ENCODE data around the gene TEAD2.

The TEAD2 gene

GRCh38 chr19:49362048-49362928 is at the start of gene TEAD2:
Gene TEAD2 (minus strand): TSS chr19:49362416. CDS start chr19:49360075, 2,341 bp downstream.
- DNase-seq (ENCODE audit: low spot score), result no peak

- DNase-seq (ENCODE audit: low spot score), result no peak
Observed at GRCh38 chr19:49411681-49412326, 49.6 kb upstream of the TEAD2 start.

- no peak for DNase-seq (ENCODE audit: low spot score)
Observed at GRCh38 chr19:49409441-49410029, 47.3 kb upstream of the TEAD2 start.

GRCh38 chr19:49408816-49409440 is 46.7 kb upstream of the TEAD2 start:
- no peak for DNase-seq (ENCODE audit: low spot score)

- DNase-seq (ENCODE audit: low spot score), result no peak
Observed at GRCh38 chr19:49407482-49408015, 45.3 kb upstream of the TEAD2 start.

- no peak for DNase-seq (ENCODE audit: low spot score)
Observed at GRCh38 chr19:49407079-49407478, 44.9 kb upstream of the TEAD2 start.

- no peak for DNase-seq (ENCODE audit: low spot score)
Observed at GRCh38 chr19:49403404-49404187, 41.4 kb upstream of the TEAD2 start.

- no peak for DNase-seq (ENCODE audit: low spot score)
Observed at GRCh38 chr19:49400029-49400428, 37.8 kb upstream of the TEAD2 start.

GRCh38 chr19:49398931-49399330 is 36.7 kb upstream of the TEAD2 start:
- no peak for DNase-seq (ENCODE audit: low spot score)

GRCh38 chr19:49398001-49398615 is 35.9 kb upstream of the TEAD2 start:
- no peak for DNase-seq (ENCODE audit: low spot score)

GRCh38 chr19:49396738-49397505 is 34.7 kb upstream of the TEAD2 start:
- no peak for DNase-seq (ENCODE audit: low spot score)

GRCh38 chr19:49395581-49396407 is 33.6 kb upstream of the TEAD2 start:
- DNase-seq (ENCODE audit: low spot score), result no peak

GRCh38 chr19:49393881-49394280 is 31.7 kb upstream of the TEAD2 start:
- DNase-seq (ENCODE audit: low spot score), result no peak

- peak; percentile 48 for DNase-seq (ENCODE audit: low spot score)
Observed at GRCh38 chr19:49391581-49392399, 29.6 kb upstream of the TEAD2 start.

GRCh38 chr19:49390929-49391359 is 28.7 kb upstream of the TEAD2 start:
- DNase-seq (ENCODE audit: low spot score), result no peak

GRCh38 chr19:49390131-49390928 is 28.1 kb upstream of the TEAD2 start:
- DNase-seq (ENCODE audit: low spot score), result no peak

- DNase-seq (ENCODE audit: low spot score), result no peak
Observed at GRCh38 chr19:49389406-49389805, 27.2 kb upstream of the TEAD2 start.
